GM13976 (cell line): ENCODE data around the gene EXTL1.

Experiments
- DNase-seq: peaks from one replicate; pipeline ENCODE4 v3.0.0; 2012; ENCODE audit warnings: low spot score
- CTCF ChIP-seq: IDR thresholded peaks from 2 replicates; pipeline ENCODE4 v1.5.1; 2012; ENCODE audit warnings: borderline replicate concordance, mild to moderate bottlenecking; ENCODE audit not compliant: insufficient read depth; ENCODE audit errors: extremely low read depth, missing control alignments, control extremely low read depth
- in situ Hi-C: fragments of 300-500 bp; cut with MboI; formaldehyde crosslinking; loops from one replicate; pipeline ENCODE4 v1.12.0; 2022; ENCODE audit warnings: low sequenced_read_pairs, mixed read lengths, inconsistent platforms; ENCODE audit not compliant: unreplicated experiment

Gene EXTL1

GRCh38 chr1:26035203-26035958 is 13.8 kb downstream of the EXTL1 start:
- in situ Hi-C loops, result no loop called here
- peak; percentile 99 for DNase-seq
- TF ChIP-seq CTCF, result peak; percentile 14

DNA sequence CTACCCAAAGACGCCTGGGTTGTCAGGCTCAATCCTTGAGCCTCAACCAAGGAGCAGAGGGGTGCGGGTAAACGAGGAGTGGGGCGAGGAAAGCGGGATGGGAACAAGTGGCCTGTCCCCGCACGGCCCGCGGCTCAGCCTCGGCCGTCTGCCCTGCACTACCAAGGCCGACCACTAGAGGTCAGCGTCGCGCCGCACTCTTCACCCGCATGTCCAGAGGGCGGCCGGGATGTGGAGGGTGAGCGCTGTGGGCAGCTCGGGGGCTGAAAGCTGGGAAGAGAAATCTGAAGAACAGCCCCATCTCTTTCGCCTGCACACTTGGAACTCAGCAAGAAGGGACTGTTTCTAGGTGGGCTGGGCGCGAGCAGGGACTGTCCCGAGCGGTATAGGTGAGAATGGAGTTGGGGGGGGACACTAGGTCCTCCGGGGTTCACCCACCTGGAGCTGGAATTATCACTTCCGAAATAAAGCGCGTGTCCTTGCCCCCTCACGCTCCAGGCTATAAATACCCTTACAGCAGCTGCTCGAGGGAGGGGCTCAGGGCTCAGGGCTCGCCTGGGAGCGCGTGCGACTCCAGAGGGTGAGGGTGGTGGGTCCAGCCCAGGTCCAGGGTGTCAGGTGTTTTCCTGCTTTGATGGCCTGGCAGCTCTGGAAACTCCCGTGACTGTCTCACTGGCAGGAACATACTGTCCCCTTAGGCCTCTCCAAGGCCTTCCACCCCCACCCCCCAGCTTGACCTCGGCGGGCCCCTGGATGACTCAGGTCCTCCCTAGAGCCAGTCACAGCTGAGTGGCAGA is 14.6 kb downstream of the EXTL1 start:
- TF ChIP-seq CTCF, result peak; percentile 99
- peak; percentile 95 for DNase-seq
- in situ Hi-C loops, result no loop called here

GRCh38 chr1:26036756-26037281 is 15.2 kb downstream of the EXTL1 start:
- TF ChIP-seq CTCF, result no peak
- in situ Hi-C loops, result no loop called here
- DNase-seq, result no peak

DNA sequence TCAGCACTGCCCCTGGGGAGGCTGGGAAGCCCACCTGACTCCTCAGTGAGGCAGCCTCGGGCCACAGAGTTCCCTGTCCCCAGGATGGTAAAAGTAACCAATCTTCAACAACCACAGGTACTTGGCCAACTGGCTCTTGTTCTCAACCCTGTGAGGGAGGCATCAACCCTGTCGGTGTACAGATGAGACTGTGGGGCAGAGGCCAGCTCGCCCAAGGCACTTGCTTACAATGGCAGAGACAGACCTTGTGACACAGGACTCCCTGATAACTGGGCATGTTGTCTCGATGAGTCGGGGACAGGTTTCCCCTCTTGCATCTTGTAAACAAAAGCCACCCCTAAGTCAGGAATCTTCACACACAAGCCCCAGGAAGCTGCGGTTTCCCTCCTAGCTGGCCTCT is 16.3 kb downstream of the EXTL1 start:
- TF ChIP-seq CTCF, result no peak
- in situ Hi-C loops, result no loop called here
- no peak for DNase-seq

DNA sequence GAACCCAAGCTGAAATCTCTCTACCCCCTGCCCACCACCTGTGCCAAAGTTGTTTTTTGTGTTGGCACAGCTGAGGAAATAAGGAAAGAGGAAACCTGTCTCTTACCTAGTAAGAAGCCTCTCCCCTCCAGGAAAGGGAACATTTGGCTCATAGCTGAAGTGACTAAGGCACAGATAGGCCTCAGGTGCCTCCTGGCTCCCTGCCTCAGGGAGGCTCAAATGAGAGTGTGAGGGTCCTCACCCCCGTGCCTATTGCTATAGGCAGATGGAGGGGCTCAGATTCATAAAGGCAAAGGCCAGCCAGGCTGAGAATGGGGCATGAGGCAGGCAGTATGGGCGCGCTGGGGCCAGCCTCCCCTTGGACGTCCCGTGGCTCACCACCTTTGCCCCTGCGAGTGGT is 16.9 kb downstream of the EXTL1 start:
- no peak for DNase-seq
- in situ Hi-C loops, result no loop called here
- no peak for TF ChIP-seq CTCF

GRCh38 chr1:26038904-26039303 is 17.3 kb downstream of the EXTL1 start:
- DNase-seq, result no peak
- TF ChIP-seq CTCF, result no peak
- in situ Hi-C loops, result no loop called here
